LoVo (cell line): ENCODE results near the gene PARVA.

Experiments
- DNase-seq: peaks from one replicate; pipeline ENCODE4 v3.0.0-alpha.2; 2016; ENCODE audit warnings: low spot score

The PARVA gene

GRCh38 chr11:12531681-12532080 lies 154.3 kb downstream of the PARVA start:
- DNase-seq = no peak

GRCh38 chr11:12532580-12532979 lies 155.2 kb downstream of the PARVA start:
- no peak for DNase-seq

DNA sequence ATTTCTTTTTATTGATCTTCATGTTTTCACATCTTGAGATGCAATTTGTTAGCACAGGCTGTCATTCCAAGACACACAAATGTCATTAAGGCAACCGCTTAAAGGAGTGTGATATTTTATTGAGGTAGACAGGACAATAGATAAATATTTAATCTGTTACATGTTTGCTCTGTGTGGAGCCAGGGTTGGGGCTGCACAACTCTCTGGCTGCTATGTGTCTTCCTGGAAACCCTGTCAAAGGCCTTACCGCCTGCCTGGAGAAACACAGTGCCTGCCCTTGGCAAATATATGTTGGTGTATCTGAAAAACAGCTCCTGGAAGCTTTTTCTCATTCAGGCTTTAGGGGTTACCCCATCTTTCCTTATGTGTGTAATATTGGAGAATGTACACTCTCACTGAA lies 157.2 kb downstream of the PARVA start:
- DNase-seq = no peak

DNA sequence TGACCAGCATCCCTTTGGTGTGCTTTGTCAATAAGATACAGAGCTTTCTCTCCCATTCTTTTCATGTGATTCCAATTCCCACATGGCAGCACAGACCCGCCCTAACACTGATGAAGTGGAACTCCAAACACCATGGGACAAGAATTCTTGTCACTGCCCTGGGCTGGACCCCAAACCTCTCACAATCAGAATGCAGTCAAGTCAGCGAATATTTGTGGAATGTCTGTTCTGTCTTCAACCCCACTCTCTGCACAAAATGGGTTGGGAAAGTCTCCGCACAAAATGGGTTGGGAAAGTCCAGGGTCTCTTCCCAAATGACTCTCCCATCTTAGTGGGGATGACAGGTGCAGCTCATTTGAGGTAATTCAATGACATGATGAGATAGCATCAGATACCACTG lies 157.9 kb downstream of the PARVA start:
- DNase-seq = no peak

DNA sequence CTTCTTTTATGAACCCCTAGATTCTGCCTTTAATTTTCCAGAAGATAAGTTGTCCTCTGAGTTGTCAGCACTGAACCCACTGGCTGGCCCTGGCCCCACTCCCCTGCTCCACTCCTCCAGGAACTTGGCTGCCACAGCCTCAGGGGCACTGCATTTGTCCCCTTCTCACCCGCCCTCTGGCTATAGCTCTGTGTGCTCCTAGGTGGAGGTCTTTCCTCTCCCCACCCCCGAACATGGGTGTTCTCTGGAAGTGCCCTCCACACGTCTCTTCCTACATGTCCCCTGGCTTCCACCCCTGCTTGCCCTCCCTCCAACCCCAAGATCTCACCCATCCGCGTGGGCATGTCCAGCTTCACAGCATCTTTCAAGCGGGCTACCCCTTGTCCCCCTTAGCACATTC lies 159.2 kb downstream of the PARVA start:
- no peak for DNase-seq

GRCh38 chr11:12537778-12538401 lies 160.5 kb downstream of the PARVA start:
- DNase-seq = no peak

- no peak for DNase-seq
Observed at GRCh38 chr11:12538889-12539421, 161.6 kb downstream of the PARVA start.

GRCh38 chr11:12539572-12539971 lies 162.2 kb downstream of the PARVA start:
- no peak for DNase-seq

DNA sequence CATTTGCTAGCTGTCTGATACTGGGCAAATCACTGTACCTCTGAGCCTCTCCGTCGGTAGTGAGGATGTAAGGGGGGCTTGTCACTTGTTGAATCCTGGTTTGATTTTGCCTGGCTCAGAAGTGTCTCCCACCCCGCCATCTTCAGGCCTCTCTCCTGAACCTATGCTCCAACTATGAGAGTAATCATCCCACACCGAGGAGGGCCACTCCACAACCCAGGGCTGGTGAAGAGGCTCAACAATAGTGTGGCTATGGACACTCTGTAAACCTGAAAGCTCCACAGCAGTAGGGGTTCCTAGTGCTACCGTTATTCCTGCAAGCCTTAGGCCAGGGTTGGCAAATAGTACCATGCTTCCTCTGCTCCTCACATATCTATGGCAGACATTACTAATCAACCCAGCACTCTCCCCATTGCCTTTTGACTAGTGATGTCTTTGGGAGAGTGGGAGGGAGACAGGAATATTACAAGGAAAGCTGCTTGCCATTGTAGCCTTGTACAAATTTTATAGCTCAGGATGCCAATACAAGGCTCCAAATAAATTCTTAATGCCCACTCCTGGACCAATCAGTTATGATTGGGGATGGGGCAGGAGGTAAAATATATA lies 162.8 kb downstream of the PARVA start:
- no peak for DNase-seq

GRCh38 chr11:12540913-12541582 lies 163.7 kb downstream of the PARVA start:
- DNase-seq = no peak

- no peak for DNase-seq
Observed at GRCh38 chr11:12541583-12542151, 164.3 kb downstream of the PARVA start.

GRCh38 chr11:12542186-12542935 lies 165.0 kb downstream of the PARVA start:
- DNase-seq = no peak

- peak; percentile 9 for DNase-seq
Observed at GRCh38 chr11:12543596-12544415, 166.4 kb downstream of the PARVA start.

DNA sequence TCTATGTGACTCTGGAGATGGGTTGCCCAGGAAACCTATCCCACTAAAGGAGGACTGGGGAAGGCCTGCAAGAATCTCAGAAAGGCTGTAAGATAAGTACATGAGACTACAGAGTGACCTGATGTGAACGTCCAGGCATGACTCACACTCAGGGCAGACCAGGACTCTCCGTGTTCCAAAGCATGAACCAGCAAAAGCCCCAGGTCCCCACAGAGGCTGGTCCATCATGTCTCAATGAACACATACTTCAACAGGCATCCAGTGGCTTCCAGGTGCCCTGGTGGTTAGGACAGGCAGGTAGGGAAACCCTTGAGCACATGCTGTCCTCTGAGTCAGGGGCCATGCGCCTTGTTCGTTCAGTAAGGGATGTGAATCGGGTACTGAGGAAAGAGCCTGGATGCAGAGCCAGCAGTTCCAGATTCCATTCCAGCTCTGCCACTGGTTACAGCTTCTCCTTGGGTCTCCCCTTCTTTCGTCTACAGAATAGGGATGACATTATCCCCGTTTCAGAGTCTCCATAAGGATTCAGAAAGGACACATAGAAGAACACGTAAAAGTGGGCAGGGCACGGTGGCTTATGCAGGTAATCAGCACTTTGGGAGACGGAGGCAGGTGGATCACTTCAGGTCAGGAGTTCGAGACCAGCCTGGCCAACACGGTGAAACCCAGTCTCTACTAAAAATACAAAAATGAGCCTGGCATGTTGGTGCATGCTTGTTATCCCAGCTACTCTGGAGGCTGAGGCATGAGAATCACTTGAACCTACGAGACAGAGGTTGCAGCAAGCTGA lies 167.8 kb downstream of the PARVA start:
- no peak for DNase-seq

GRCh38 chr11:12546122-12546521 lies 168.8 kb downstream of the PARVA start:
- no peak for DNase-seq

GRCh38 chr11:12546660-12547059 lies 169.3 kb downstream of the PARVA start:
- no peak for DNase-seq

DNA sequence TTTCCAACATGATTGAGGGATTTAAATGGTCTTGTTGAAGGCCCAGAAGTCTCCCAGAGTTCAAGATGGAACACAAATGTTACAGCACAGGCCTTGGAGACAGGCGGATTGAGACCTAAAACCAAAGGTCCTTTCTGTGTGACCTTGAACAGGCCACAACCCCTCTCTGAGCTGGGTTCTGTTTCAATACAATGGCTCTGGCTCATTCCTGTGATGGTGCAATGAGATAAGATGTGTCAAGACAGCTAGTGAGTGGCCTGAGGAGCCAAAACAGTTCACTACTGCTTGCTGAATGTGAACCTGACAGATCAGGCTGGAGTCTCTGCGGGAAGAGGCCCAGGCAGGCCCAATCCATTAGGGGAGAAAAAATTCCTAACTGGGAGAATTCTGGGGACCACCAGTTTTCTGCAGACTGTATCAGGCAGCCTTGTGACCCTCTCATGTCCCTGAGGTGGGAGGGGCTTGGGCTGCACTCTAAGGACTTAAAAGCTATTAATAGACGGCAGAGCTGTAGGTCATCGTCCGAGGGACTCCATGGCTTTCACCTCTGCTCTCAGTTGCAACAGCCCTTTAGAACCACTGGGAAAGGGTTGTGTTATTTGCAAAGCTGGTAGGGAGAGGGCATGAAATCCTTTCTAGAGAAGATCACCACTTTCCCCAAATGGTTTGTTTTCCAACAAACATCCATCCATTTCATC lies 170.7 kb downstream of the PARVA start:
- no peak for DNase-seq

DNA sequence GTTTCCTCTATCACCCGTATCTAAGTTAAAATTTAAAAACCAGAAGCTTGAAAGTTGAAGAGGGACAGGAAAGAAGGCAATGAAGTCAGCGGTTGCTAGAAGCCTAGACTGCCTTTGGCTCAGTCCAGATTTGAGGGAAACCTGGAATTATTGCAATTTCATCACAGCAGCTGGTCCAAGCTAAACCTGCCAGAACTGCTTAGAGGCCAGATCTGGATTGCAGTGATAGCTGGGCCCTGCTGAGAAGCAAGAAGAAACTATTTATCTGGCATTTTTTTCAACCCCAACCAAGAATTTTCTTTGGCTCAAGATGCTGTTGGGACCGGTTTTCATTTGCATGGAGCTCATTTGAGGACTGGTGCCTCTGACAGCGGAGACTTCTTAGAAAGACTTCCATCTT lies 175.3 kb downstream of the PARVA start:
- no peak for DNase-seq

DNA sequence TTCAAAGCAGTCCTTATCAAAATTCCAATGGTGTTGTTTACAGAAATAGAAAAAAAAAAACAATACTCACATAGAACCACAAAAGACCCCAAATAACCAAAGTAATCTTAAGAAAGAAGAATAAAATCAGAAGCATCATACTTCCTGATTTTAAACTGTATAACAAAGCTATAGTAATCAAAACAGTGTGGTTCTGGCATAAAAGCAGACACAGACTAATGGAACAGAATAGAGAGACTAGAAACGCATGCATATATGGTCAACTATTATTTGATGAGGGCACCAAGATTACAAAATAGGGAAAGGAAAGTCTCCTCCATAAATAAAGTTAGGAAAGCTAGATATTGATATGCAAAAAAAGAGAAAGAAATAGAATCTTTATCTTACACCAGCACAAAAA lies 176.8 kb downstream of the PARVA start:
- no peak for DNase-seq

DNA sequence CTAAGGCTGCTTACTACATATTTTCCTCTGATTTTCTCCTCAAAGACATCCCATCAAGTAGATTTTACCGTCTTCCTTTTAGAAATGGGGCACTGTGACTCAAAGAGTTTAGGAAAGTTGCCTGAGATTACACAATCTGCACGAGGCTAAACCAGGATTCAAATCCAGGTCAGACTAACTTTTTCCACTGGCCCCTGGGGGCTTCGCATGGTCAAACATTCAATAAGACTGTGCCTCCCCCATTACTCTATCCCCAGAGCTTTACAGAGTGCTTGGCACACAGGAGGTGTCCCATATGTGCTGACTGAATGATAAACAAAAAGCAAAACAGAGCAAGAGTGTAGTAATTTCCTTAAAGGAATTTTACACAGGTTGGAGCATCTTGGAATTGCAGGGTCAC lies 178.8 kb downstream of the PARVA start:
- DNase-seq = no peak
